Measurements from ENCODE around the gene CCL17. TPM values are rescaled to one million over a fixed set of nuclear protein-coding genes. Genes with fewer than 3 reads are reported as not detected.

The CCL17 gene
- total and polyA plus RNA-seq, 2 of the 4 experiments (the other 2 are of a cell fraction): not detected

DNA sequence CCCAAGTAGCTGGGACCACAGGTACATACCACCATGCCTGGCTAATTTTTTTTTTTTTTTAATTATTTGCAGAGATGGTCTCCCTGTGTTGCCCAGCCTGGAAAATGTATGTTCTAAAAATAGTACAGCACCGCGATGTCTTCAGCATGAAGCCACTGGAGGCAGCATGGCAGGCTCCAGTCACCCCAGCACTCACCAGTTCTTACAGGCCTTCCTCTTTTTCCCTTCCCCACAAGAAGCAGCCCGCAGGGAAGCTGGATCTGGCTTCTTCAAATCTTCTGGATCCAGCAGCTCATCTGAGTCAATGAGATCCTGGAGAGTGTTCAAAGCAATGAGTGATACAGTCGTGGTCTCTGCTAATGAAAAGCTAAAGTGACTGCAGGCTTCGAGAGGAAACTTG, 26.4 kb downstream of the CCL17 start:
- Histone ChIP-seq H2AK5ac (ENCODE audit: low read depth, low read length) (no peak overlapping the region), H4K5ac (ENCODE audit: low read depth, low read length) (no peak overlapping the region), H3K79me1 (ENCODE audit: low read depth in 1 of 2, low read length in 2 of 2) (0 out of 4 replicates have a peak, but pooled peaks cover 0 to 3% of the 10 kb centered on the region in 2 experiments), H3K9me3 (ENCODE audit: control insufficient read depth, insufficient read depth, low read length) (no peaks in the 10 kb centered on the region), H4K20me1 (ENCODE audit: insufficient read depth, low read length) (no peaks in the 10 kb centered on the region), H3K36me3 (ENCODE audit: control insufficient read depth, insufficient read depth, low read length) (peaks cover 58% of the 10 kb centered on the region), H2AK9ac (replicated peaks; ENCODE audit: low read depth, low read length, poor library complexity) (no peak overlapping the region), H3K14ac (replicated peaks; ENCODE audit: low read depth, low read length) (no peak overlapping the region), H3K9ac (ENCODE audit: low read depth, low read length) (no peak overlapping the region), H3K4me1 (ENCODE audit: control insufficient read depth, insufficient read depth, low read length) (no peaks in the 10 kb centered on the region; the same call in 1 of the 2 replicates), H3K56ac (ENCODE audit: extremely low read depth, insufficient read depth, low read length) (no peak overlapping the region), H3K27ac (ENCODE audit: insufficient read depth, low read length) (no peak overlapping the region), H3K23ac (ENCODE audit: low read depth, low read length) (no peak overlapping the region), H2BK20ac (ENCODE audit: low read depth, low read length) (no peak overlapping the region), H4K8ac (ENCODE audit: low read depth in 2 of 2, low read length in 2 of 2) (no peak overlapping the region), H2BK5ac (ENCODE audit: low read depth, low read length, poor library complexity, severe bottlenecking) (no peak overlapping the region), H3K27me3 (ENCODE audit: control insufficient read depth, insufficient read depth, low read length) (no peaks in the 10 kb centered on the region), H2BK120ac (ENCODE audit: low read depth, low read length) (no peak overlapping the region), H2BK15ac (ENCODE audit: low read depth, low read length) (no peak overlapping the region), H3K18ac (ENCODE audit: low read depth, low read length) (no peak overlapping the region), H3K4me3 (ENCODE audit: insufficient read depth, low read depth, low read length) (no peak overlapping the region), H3K9me1 (ENCODE audit: insufficient read depth, low read length) (no peaks in the 10 kb centered on the region), H4K91ac (ENCODE audit: insufficient read depth, low read depth, low read length) (no peak overlapping the region), H3K4ac (ENCODE audit: low read depth, low read length) (no peak overlapping the region), H3K4me2 (ENCODE audit: low read depth, low read length) (no peak overlapping the region), H2AFZ (replicated peaks; ENCODE audit: low read length, poor library complexity) (no peak overlapping the region)
- ATAC-seq (ENCODE audit: low read depth) (no peak), DNase-seq (no peak)
- BruUV-seq (replicated peaks): no TSS peak
- ChIA-PET POLR2A (ENCODE audit: unreplicated experiment) (no interaction called here), CTCF (no interaction called here)
- dilution Hi-C loops (cut with HindIII; ENCODE audit: low sequenced_read_pairs, unreplicated experiment) (no loop called here), in situ Hi-C loops (cut with MboI; ENCODE audit: low sequenced_read_pairs) (no loop called here), intact Hi-C loops (cut with micrococcal nuclease) (no loop called here)
- WGBS, 2 experiments (ENCODE audit: extremely low coverage in 2 of 2, insufficient read length in 1 of 2): 80% methylated on average over 1 of the region's 5 CpGs; no CpG with 5 or more reads in 1 of the 2 experiments
- no peak for TF ChIP-seq POLR2A (IDR thresholded peaks at IDR 0.05; ENCODE audit: low read depth, low read length)
- TF ChIP-seq RAD21 (IDR thresholded peaks at IDR 0.05; ENCODE audit: low read length): no peak
- TF ChIP-seq FOS (IDR thresholded peaks at IDR 0.05; ENCODE audit: low read depth, low read length): no peak
- no peak for TF ChIP-seq RCOR1 (IDR thresholded peaks at IDR 0.05; ENCODE audit: insufficient replicate concordance, low read length)
- TF ChIP-seq USF2 (IDR thresholded peaks at IDR 0.05; ENCODE audit: low read depth, low read length): no peak
- TF ChIP-seq CEBPB (IDR thresholded peaks at IDR 0.05; ENCODE audit: low read depth, low read length): no peak
- TF ChIP-seq RFX5 (IDR thresholded peaks at IDR 0.05; ENCODE audit: low read depth, low read length): no peak
- TF ChIP-seq MAZ (IDR thresholded peaks at IDR 0.05; ENCODE audit: borderline replicate concordance, low read depth, low read length): no peak
- TF ChIP-seq CTCF (conservative IDR thresholded peaks at IDR 0.05; ENCODE audit: low read depth, low read length): no peak
- TF ChIP-seq MXI1 (IDR thresholded peaks at IDR 0.05; ENCODE audit: borderline replicate concordance, low read depth, low read length): no peak
- TF ChIP-seq BHLHE40 (IDR thresholded peaks at IDR 0.05; ENCODE audit: low read depth, low read length): no peak
- no peak for TF ChIP-seq ELK1 (IDR thresholded peaks at IDR 0.05; ENCODE audit: borderline replicate concordance, low read depth, low read length)
- no peak for TF ChIP-seq NFE2L2 (IDR thresholded peaks at IDR 0.05; ENCODE audit: low read depth, low read length)
- no peak for TF ChIP-seq SMC3 (IDR thresholded peaks at IDR 0.05; ENCODE audit: low read depth, low read length)
- TF ChIP-seq CHD1 (IDR thresholded peaks at IDR 0.05; ENCODE audit: low read depth, low read length): no peak

All from IMR-90 (cell line).